SU-DHL-6 (cell line): Measurements from ENCODE around the gene ATG16L1.

Experiments
- EZH2phosphoT487 ChIP-seq: fragments of 200-600 bp; sonication (generic), shearing (Covaris generic); conservative IDR thresholded peaks from 2 replicates; pipeline ENCODE4 v1.6.1; 2018; ENCODE audit warnings: mild to moderate bottlenecking, antibody characterized with exemption, low read length, moderate library complexity, mixed read lengths
- TF ChIP-seq, protein P1 (sequence below): fragments of 200-600 bp; sonication (generic); IDR thresholded peaks from one replicate; pipeline ENCODE4 v1.5.1; 2017; ENCODE audit warnings: antibody characterized with exemption, mild to moderate bottlenecking, low read length, moderate library complexity; ENCODE audit not compliant: insufficient read depth, poor library complexity, severe bottlenecking

DNA sequence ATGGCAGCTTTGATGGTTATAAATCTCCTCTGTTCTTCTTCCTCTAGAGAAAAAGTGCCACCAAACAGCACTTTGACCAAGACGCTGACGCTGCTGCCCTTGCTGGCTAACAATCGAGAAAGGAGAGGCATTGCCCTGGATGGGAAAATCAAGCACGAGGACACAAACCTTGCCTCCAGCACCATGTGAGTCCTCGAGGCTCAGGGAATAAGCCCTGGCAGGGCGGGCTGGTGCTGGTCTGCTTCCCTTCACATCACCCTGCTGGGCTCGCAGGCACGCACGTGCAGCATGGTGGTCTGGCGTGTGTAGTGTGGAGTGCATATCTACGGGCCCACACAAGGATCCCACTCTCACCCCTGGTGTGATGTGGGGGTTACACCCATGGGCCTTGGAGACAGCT, 83.4 kb downstream of the ATG16L1 start:
- TF ChIP-seq, protein P1, sequence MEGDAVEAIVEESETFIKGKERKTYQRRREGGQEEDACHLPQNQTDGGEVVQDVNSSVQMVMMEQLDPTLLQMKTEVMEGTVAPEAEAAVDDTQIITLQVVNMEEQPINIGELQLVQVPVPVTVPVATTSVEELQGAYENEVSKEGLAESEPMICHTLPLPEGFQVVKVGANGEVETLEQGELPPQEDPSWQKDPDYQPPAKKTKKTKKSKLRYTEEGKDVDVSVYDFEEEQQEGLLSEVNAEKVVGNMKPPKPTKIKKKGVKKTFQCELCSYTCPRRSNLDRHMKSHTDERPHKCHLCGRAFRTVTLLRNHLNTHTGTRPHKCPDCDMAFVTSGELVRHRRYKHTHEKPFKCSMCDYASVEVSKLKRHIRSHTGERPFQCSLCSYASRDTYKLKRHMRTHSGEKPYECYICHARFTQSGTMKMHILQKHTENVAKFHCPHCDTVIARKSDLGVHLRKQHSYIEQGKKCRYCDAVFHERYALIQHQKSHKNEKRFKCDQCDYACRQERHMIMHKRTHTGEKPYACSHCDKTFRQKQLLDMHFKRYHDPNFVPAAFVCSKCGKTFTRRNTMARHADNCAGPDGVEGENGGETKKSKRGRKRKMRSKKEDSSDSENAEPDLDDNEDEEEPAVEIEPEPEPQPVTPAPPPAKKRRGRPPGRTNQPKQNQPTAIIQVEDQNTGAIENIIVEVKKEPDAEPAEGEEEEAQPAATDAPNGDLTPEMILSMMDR: no peak
- no peak for TF ChIP-seq EZH2phosphoT487
